HG03575 (cell line): ENCODE measurements around the gene XAGE3.
"Not testable (repeated sequence)": the region's sequence is repeated elsewhere in the genome, so short reads cannot be mapped to it uniquely, and the experiment has no call there.

Experiments
- ATAC-seq: cut with Tn5 transposase; IDR thresholded peaks from one replicate; pipeline ENCODE4 v1.9.1; 2021; ENCODE audit not compliant: unreplicated experiment, insufficient number of reproducible peaks, low FRiP score; ENCODE audit errors: extremely low read depth

The XAGE3 gene

DNA sequence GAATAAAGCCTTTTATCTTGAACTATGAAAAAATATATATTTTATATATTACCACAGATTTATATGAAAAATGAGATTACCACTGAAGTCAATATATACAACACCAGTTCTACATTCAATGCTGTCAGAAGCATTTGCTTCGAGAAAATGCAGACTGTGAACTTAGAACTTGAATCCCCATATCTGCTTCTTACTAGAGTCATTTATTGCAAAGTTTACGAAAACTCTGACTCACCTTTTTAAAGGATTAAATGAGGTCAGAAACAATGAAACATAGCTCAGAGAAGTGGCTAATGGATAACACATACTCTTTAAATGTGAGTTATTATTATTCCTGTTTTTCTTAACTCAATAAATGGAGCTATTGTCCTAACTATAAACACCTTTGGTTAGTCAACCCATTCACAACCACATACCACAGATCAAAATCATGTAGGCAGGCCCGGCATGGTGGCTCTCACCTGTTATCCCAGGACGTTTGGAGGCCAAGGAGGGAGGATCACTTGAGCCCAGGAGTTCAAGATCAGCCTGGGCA lies 10.8 kb downstream of the XAGE3 start:
- not testable (repeated sequence) for ATAC-seq

DNA sequence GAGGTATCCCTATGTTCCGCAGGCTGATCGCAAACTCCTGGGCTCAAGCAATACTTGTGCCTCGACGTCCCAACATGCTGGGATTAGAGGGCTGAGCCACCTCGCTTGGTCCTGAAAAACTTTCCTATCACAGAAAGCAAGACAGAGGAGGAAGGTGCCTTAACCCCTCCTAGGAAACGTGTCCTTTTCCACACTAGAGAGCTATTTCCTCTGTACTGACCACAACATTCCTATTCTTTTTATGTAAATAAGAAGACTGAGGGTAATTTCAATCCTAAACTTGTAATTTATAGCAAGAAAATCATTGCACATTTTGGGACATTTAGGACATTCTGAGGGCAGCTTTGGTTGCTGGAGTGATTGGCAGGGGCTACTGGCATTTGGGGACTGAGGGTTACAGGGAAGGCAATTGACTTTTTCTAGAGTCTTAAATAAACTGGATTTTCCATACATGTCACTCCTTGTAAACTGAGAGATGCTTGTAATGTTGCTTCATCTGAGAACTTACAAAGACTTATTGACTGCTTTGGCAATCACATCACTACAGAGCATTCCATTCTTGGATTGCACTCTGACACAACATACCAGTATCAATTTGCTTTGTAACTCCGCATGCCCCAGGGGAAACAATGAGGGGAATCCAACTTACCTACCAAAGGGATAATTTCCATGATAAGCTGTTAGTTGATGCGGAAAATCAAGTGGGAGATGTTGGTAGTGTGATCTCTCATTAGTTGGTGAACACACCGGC lies 15.6 kb downstream of the XAGE3 start:
- ATAC-seq = no peak

DNA sequence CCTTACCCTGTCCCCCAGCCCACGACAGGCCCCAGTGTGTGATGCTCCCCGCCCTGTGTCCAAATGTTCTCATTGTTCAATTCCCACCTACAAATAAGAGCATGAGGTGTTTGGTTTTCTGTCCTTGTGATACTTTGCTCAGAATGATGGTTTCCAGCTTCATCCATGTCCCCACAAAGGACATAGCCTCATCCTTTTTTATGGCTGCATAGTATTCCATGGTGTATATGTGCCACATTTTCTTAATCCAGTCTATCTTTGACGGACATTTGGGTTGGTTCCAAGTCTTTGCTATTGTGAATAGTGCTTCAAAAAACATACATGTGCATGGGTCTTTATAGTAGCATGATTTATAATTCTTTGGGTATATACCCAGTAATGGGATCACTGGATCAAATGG lies 24.3 kb downstream of the XAGE3 start:
- ATAC-seq = not testable (repeated sequence)

DNA sequence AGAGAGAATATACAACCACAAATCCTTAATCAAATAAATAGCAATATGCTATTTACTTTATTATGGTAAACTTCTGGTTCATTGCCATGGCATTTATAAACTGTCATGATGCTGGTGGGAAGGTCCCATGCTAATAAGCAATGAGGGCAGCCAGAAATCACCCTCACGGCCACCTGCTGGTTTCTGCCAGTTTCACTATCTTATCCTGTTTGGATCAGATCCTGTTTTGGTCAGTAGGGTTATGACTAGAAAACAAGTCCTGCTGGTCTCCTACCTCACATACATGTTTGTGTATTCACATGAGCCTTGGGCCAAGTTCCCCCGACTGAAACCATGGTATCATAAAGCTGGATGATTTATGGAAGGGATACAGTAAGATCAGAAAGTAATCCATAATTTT lies 28.7 kb downstream of the XAGE3 start:
- ATAC-seq = no peak

DNA sequence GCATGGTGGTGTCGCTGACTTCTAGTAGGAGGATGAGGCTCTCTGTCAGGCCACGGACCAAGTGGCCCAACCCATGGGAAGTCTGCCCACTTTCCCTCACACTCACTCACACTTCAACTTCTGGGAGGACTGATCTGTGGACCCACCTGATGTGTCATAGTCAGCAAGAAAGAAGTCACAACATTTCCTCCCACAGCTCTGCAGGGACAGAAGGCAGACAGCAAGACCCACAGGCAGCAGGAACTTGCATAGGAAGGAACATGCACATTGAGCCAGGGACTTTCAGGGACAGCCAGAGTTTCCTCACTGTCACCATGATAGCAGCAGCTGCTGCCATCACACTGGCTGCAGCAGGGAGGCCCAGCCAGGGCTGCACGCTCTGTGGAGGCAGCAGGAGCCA lies 37.3 kb downstream of the XAGE3 start:
- ATAC-seq = no peak

DNA sequence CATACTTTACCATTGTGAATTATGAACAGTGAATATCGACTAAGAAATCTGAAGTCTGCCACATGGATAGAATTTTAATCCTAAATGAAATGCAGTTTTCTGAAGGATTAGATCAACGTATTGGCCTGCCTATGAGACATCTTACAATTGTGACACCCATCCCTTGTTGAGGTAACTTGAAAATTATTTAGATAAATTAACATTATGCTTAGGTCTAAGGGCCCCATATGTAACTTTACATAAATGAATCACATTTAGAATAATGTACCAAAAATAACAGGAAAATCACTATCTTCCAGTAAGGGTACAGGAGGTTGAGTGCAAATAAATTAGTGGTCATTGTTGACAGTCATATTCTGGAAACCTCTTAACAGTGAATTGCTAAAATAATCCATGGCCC lies 43.3 kb downstream of the XAGE3 start:
- no peak for ATAC-seq

DNA sequence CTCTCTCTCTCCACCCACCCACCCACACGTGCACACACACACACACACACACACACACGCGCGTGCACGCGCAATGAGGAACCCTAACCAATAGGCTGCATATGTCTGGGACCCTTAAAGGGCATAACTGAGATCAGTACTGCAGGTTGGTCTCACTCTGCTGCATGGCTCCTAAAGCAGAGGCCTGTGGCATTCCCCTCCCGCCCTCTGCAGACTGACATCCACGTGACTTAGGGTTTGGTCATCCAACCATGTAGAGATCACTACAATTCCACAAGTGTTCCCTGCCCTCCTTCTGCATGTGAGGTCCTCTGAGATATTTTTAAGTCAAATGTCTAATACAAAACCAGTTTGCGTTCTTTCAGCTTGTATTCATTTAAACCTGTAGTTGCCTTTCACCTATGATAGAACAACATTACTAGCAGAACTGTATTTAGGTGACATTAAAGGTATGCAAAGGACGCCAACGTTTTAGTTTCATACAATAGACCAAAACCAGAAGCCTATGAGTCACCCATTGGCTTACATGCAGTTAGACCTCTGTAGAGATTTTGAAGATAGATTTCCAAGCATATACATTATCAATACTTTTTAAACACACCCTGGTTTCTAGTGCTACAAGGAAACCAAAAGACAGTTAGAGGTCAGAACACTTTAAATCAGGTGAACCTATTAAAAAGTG lies 46.7 kb downstream of the XAGE3 start:
- ATAC-seq = no peak

DNA sequence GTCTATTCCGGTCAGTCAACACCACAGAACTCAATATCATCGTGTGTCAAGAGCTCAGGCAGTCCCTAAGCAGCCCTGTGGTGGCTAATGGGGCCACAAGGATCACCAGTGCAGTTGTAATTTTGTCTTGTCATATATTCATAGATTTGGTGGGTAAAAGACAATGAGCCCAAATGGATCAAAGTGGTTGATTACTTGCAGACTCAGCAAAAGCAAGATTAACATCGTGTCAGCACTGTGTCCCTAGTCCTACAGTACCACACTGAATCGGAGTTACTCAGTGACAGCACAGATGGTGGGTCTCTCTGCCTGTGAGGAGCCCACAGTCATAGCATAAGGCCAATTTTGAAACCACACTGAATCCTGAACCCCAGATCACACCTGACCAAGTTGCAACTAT lies 48.1 kb downstream of the XAGE3 start:
- no peak for ATAC-seq
